ENCODE data around the gene SSC4D. TPM values are rescaled to one million over a fixed set of nuclear protein-coding genes. Genes with fewer than 3 reads are reported as not detected.
"Not testable (repeated sequence)": the region's sequence is repeated elsewhere in the genome, so short reads cannot be mapped to it uniquely, and the experiment has no call there.

SSC4D gene
- total and polyA plus RNA-seq, 8 donors, result 0.37 to 0.80 TPM; not detected in 6

DNA sequence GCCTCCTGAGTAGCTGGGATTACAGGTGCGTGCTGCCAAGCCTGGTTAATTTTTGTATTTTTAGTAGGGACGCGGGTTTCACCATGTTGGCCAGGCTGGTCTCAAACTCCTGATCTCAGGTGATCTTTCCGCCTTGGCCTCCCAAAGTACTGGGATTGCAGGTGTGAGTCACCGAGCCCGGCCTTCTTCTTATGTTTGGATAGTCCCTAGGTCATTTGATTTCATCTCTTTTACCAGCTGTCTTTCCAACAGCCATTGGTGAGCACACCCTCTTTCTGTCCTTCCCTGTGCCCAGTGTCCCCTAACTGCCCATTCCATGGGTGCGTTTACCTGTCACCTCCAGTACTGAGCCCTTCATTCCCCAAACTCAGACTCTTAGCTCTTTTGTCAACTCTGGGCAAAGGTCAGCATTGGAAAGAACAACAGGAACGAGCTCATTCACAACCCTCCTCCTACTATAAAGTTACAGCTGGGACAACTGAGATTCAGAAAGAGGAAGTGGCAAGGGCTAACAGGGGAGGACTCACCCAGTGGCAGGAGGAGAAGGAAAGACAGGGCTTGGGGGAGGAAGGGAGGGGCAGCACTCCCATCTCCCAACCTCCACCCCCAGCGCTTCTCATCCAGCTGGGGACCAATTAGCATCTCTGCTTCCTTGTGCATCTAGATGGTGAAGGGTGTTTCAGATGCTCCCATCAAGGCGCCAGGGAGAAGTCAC, 5.6 kb downstream of the SSC4D start:
- TF ChIP-seq EP300 (IDR thresholded peaks at IDR 0.05), result no peak
- TF ChIP-seq, protein P1, sequence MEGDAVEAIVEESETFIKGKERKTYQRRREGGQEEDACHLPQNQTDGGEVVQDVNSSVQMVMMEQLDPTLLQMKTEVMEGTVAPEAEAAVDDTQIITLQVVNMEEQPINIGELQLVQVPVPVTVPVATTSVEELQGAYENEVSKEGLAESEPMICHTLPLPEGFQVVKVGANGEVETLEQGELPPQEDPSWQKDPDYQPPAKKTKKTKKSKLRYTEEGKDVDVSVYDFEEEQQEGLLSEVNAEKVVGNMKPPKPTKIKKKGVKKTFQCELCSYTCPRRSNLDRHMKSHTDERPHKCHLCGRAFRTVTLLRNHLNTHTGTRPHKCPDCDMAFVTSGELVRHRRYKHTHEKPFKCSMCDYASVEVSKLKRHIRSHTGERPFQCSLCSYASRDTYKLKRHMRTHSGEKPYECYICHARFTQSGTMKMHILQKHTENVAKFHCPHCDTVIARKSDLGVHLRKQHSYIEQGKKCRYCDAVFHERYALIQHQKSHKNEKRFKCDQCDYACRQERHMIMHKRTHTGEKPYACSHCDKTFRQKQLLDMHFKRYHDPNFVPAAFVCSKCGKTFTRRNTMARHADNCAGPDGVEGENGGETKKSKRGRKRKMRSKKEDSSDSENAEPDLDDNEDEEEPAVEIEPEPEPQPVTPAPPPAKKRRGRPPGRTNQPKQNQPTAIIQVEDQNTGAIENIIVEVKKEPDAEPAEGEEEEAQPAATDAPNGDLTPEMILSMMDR (IDR thresholded peaks at IDR 0.05), result no peak
- TF ChIP-seq POLR2AphosphoS5 (IDR thresholded peaks at IDR 0.05), result no peak
- TF ChIP-seq POLR2A (IDR thresholded peaks at IDR 0.05), result no peak
- Histone ChIP-seq H3K4me1 (no peaks in the 10 kb centered on the region), H3K27me3 (no peaks in the 10 kb centered on the region), H3K27ac (peak overlapping the region in 1 of 5 donors; percentile 14), H3K36me3 (no peaks in the 10 kb centered on the region), H3K4me3 (no peak overlapping the region), H3K9me3 (no peaks in the 10 kb centered on the region)
- intact Hi-C loops (cut with DNase I; ENCODE audit: low total_unique reads), result no loop called here
- no peak for DNase-seq
- WGBS, 5 donors, result 79 to 84% (median 82%) methylated on average over 10 of the region's 10 CpGs

DNA sequence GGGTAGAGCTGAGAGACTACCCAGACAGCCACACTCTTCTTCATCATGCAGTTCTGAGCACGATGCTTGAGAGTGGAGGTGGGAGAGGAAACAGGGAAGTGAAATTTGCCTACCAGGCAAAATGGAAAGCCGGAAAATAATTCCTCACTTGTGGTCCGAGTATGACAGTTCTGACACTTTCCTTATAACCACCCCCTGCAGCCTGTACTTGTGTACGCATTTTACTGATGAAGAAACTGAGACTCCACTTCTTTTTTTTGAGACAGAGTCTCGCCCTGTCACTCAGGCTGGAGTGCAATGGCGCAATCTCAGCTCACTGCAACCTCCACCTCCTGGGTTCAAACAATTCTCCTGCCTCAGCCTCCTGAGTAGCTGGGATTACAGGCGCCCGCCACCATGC, 6.4 kb downstream of the SSC4D start:
- H3K36me3 ChIP-seq; H3K27me3 ChIP-seq; intact Hi-C loops (cut with DNase I; ENCODE audit: low total_unique reads); H3K27ac ChIP-seq; H3K4me1 ChIP-seq; H3K9me3 ChIP-seq; H3K4me3 ChIP-seq; DNase-seq: not testable (repeated sequence)
- 75 to 88% (median 81%) methylated on average over 8 of the region's 8 CpGs for WGBS, 5 donors

DNA sequence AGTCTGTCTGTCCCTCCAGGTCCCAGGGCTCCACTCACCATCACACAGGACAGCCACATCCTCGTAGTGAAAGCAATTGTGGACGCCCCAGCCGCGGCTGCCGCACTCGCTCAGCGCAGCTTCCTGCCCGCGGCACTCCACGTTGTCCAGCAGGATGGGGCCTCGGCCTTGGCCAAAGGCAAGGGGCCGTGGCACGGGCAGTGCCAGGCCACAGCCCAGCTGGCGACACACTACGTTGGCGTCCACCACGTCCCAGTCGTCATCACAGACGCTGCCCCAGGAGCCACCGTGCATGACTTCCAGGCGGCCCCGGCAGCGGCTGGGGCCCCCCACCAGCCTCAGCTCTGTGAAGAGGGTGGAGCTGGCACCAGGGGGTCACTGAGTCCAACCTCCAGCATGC, 9.2 kb downstream of the SSC4D start:
- no peak overlapping the region for H3K27ac ChIP-seq
- DNase-seq, result no peak
- intact Hi-C loops (cut with DNase I; ENCODE audit: low total_unique reads), result no loop called here
- H3K27me3 ChIP-seq, result no peaks in the 10 kb centered on the region
- TF ChIP-seq POLR2AphosphoS5 (IDR thresholded peaks at IDR 0.05), result no peak
- 91 to 96% (median 93%) methylated on average over 17 to 23 of the region's 23 CpGs for WGBS, 5 donors
- peaks cover 12 to 20% (median 15%) of the 10 kb centered on the region in 4 donors for H3K4me1 ChIP-seq
- H3K36me3 ChIP-seq, result no peaks in the 10 kb centered on the region
- H3K9me3 ChIP-seq, result no peaks in the 10 kb centered on the region
- no peak overlapping the region for H3K4me3 ChIP-seq

DNA sequence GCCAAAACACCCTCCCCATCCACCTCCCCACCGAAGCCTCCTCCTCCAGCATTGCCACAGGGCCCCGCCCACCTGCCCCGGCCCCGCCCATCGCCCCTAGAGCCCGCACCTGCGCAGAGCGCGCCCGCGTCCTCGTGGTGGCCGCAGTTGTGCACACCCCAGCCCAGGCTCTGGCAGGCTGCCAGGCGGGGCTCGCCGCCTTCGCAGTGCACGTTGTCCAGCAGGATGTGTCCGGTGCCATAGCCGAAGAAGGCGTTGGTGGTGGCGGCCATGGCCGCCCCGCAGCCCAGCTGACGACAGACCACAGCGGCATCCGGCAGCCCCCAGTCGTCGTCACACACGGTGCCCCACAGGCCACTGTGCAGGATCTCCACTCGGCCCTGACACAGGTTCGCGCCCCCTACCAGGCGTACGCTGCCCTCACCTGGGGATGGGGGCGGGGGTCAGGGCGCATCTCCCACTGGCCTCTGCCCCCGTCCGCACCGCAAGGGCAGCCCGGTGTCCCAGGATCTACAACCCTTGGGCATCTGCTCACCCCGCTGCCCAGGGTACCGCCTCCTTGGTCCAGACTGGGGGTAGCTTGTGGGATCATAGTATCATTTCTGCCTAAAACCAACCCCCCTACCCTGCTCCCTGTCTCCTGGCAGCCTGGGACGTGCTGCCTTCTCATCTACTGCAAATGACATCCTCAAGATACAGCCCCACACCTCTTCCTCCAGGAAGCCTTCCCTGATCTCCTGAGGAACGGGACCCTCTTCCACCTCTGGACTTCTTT, 11.9 kb downstream of the SSC4D start:
- WGBS, 5 donors, result 12 to 45% (median 18%) methylated on average over 8 to 45 of the region's 45 CpGs
- peak overlapping the region; percentile 45 to 60 (median 53) for H3K4me3 ChIP-seq
- H3K4me1 ChIP-seq, result peaks cover 15 to 31% (median 27%) of the 10 kb centered on the region in 4 donors
- H3K9me3 ChIP-seq, result no peaks in the 10 kb centered on the region
- TF ChIP-seq POLR2A (IDR thresholded peaks at IDR 0.05) (no peak), POLR2AphosphoS5 (IDR thresholded peaks at IDR 0.05) (peak in 1 of 3 donors; percentile 41), EP300 (IDR thresholded peaks at IDR 0.05) (no peak)
- no peaks in the 10 kb centered on the region for H3K27me3 ChIP-seq
- intact Hi-C loops (cut with DNase I; ENCODE audit: low total_unique reads), result no loop called here
- peak; percentile 83 to 92 for DNase-seq
- H3K36me3 ChIP-seq, result no peaks in the 10 kb centered on the region
- H3K27ac ChIP-seq, result peak overlapping the region in 2 of 5 donors; percentile 38 to 60

DNA sequence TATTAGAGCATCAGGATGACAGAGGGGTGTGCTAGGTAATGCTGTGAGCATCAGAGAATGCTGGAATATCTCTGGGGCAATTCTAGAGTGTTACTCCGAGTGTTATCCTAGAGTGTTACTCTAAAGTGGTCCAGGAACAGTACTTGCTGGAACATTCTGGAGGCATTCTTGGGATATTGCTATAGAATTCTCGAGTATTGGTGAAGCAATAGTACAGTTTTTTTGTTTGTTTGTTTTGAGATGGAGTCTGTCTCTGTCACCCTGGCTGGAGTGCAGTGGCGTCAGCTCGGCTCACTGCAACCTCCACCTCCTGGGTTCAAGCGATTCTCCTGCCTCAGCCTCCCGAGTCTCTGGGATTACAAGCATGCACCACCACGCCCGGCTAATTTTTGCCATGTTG, 12.6 kb downstream of the SSC4D start:
- intact Hi-C loops (cut with DNase I; ENCODE audit: low total_unique reads), result no loop called here
- no peak for DNase-seq
- Histone ChIP-seq H3K36me3 (no peaks in the 10 kb centered on the region), H3K4me3 (peak overlapping the region; percentile 45 to 60 (median 53)), H3K9me3 (no peaks in the 10 kb centered on the region), H3K4me1 (peaks cover 16 to 34% (median 31%) of the 10 kb centered on the region in 4 donors), H3K27ac (peak overlapping the region in 1 of 5 donors; percentile 38), H3K27me3 (no peaks in the 10 kb centered on the region)
- TF ChIP-seq EP300 (IDR thresholded peaks at IDR 0.05) (no peak), POLR2A (IDR thresholded peaks at IDR 0.05) (no peak), POLR2AphosphoS5 (IDR thresholded peaks at IDR 0.05) (no peak)
- TF ChIP-seq, protein P1 (IDR thresholded peaks at IDR 0.05), result no peak
- WGBS, 5 donors, result 55 to 67% (median 62%) methylated on average over 8 of the region's 8 CpGs
